Natural killer cell (primary cell): ENCODE results near the gene ISG20L2. TPM values are rescaled to one million over a fixed set of nuclear protein-coding genes. Genes with fewer than 3 reads are reported as not detected.

Experiments used
- ATAC-seq, 3 donors: fragments of 150-1000 bp in 2 of 3; fragments of 200-7000 bp in 1 of 3; cut with Tn5 transposase; 1 replicate in 1 of 3; 2 replicates in 2 of 3; pipeline ENCODE4 v1.10.0; 2021; ENCODE audit warnings: mild to moderate bottlenecking in 2 of 3, moderate library complexity in 2 of 3
- DNase-seq, 2 donors: peaks; one replicate each; pipeline versions ENCODE4 v3.0.0 to v3.0.0-alpha.2; 2013 to 2021; ENCODE audit warnings: mixed read lengths in 1 of 2
- H3K27ac ChIP-seq: one replicate; pipeline ENCODE4 v1.5.1; 2013; ENCODE audit warnings: mild to moderate bottlenecking, low read length
- H3K27me3 ChIP-seq: one replicate; pipeline ENCODE4 v1.6.1; 2013; ENCODE audit warnings: low read length; ENCODE audit not compliant: control insufficient read depth, insufficient read depth
- H3K36me3 ChIP-seq: one replicate; pipeline ENCODE4 v1.6.1; 2013; ENCODE audit warnings: low read length; ENCODE audit not compliant: control insufficient read depth, insufficient read depth
- H3K4me1 ChIP-seq: one replicate; pipeline ENCODE4 v1.6.1; 2013; ENCODE audit warnings: low read length; ENCODE audit not compliant: control insufficient read depth, insufficient read depth
- H3K4me3 ChIP-seq: one replicate; pipeline ENCODE4 v1.5.1; 2013; ENCODE audit warnings: low read length
- H3K9me3 ChIP-seq: one replicate; pipeline ENCODE4 v1.6.1; 2013; ENCODE audit warnings: low read length; ENCODE audit not compliant: control insufficient read depth, insufficient read depth
- H3K27ac Mint-ChIP-seq, 2 donors: one replicate each; pipeline ENCODE4 v1.8.0; 2022; ENCODE audit warnings: mild to moderate bottlenecking in 2 of 2, mixed read lengths in 2 of 2, moderate library complexity in 1 of 2
- H3K27me3 Mint-ChIP-seq, 2 donors: one replicate each; pipeline ENCODE4 v1.8.0; 2022; ENCODE audit warnings: low read depth in 2 of 2, mixed read lengths in 2 of 2
- H3K36me3 Mint-ChIP-seq: one replicate; pipeline ENCODE4 v1.8.0; 2022; ENCODE audit warnings: mixed read lengths
- H3K4me1 Mint-ChIP-seq, 2 donors: one replicate each; pipeline ENCODE4 v1.8.0; 2022; ENCODE audit warnings: mixed read lengths in 2 of 2
- H3K4me3 Mint-ChIP-seq: one replicate; pipeline ENCODE4 v1.8.0; 2022; ENCODE audit warnings: mild to moderate bottlenecking, moderate library complexity, mixed read lengths
- H3K9me3 Mint-ChIP-seq, 2 donors: one replicate each; pipeline ENCODE4 v1.8.0; 2022; ENCODE audit warnings: mixed read lengths in 2 of 2
- WGBS: methylation state at CpG from one replicate; pipeline ENCODE4 v1.1.7; 2013; ENCODE audit warnings: missing lambda C conversion rate; ENCODE audit not compliant: insufficient coverage; 5-methylcytosine and 5-hydroxymethylcytosine counted together
- intact Hi-C: fragments of 100-400 bp; cut with micrococcal nuclease; formaldehyde crosslinking; loops from one replicate; pipeline ENCODE4 v1.14.2; 2022
- total RNA-seq, 4 donors: library from RNA; stranded (reverse); fragments of 120-200 nt in 1 of 4; gene quantifications; one replicate each; pipeline versions ENCODE4 v1.2.3 to v1.2.4, GENCODE V29; 2013 to 2022
- TF ChIP-seq, protein P1 (sequence below): fragments of 200-600 bp; IDR thresholded peaks from one replicate; pipeline ENCODE4 v1.8.0; 2022; ENCODE audit warnings: antibody characterized with exemption

Gene ISG20L2
- total RNA-seq, 3 donors from 2014 or later (not counting 1 experiment from before 2014, with no cell fraction given), result 60.3 to 71.9 (median 68.7) TPM

DNA sequence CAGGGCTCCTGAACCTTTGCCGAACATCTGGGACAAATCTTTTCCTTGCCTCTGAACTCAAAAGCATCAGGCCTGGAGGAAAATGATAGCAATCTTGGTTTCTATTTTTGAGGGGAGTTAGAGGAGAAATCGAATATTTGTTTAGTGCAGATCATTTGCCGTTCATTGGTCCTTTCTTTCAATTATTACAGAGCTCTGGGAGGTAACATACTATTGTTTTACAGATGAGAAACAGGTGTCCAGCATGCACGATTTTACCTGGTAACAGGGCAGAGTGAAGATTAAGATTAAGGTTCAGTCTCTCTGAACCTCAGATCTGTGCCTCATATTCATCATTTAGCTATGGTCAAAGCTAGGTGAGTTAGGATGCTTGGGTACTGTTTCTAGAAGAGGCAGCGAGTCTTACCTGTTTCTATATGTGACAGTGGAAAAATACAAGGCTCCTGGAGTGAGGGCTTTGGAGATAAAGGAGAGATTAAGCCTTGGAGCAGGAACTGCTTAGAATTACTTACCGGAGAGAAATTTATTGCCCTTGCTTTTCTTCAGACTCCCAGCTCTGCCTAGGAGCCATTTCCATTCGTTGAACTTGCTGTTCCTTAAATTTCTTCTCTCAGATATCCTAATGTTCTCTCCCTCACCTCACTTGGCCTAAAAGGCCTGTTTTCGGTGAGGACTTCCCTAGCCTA is 40.2 kb upstream of the ISG20L2 start:
- Mint-ChIP-seq H3K27ac (no peak overlapping the region), H3K27me3 (no peaks in the 10 kb centered on the region), H3K9me3 (no peaks in the 10 kb centered on the region), H3K4me1 (peaks cover 47 to 53% of the 10 kb centered on the region in 2 donors), H3K36me3 (peaks cover 6% of the 10 kb centered on the region), H3K4me3 (no peak overlapping the region)
- Histone ChIP-seq H3K4me1 (peaks cover 33% of the 10 kb centered on the region), H3K36me3 (peaks cover 19% of the 10 kb centered on the region), H3K27ac (peak overlapping the region; percentile 98), H3K9me3 (no peaks in the 10 kb centered on the region), H3K4me3 (peak overlapping the region; percentile 86), H3K27me3 (no peaks in the 10 kb centered on the region)
- no peak for ATAC-seq
- TF ChIP-seq, protein P1, sequence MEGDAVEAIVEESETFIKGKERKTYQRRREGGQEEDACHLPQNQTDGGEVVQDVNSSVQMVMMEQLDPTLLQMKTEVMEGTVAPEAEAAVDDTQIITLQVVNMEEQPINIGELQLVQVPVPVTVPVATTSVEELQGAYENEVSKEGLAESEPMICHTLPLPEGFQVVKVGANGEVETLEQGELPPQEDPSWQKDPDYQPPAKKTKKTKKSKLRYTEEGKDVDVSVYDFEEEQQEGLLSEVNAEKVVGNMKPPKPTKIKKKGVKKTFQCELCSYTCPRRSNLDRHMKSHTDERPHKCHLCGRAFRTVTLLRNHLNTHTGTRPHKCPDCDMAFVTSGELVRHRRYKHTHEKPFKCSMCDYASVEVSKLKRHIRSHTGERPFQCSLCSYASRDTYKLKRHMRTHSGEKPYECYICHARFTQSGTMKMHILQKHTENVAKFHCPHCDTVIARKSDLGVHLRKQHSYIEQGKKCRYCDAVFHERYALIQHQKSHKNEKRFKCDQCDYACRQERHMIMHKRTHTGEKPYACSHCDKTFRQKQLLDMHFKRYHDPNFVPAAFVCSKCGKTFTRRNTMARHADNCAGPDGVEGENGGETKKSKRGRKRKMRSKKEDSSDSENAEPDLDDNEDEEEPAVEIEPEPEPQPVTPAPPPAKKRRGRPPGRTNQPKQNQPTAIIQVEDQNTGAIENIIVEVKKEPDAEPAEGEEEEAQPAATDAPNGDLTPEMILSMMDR, result no peak
- WGBS, result 41% methylated on average over 6 of the region's 8 CpGs
- intact Hi-C loops, result no loop called here
- no peak for DNase-seq

DNA sequence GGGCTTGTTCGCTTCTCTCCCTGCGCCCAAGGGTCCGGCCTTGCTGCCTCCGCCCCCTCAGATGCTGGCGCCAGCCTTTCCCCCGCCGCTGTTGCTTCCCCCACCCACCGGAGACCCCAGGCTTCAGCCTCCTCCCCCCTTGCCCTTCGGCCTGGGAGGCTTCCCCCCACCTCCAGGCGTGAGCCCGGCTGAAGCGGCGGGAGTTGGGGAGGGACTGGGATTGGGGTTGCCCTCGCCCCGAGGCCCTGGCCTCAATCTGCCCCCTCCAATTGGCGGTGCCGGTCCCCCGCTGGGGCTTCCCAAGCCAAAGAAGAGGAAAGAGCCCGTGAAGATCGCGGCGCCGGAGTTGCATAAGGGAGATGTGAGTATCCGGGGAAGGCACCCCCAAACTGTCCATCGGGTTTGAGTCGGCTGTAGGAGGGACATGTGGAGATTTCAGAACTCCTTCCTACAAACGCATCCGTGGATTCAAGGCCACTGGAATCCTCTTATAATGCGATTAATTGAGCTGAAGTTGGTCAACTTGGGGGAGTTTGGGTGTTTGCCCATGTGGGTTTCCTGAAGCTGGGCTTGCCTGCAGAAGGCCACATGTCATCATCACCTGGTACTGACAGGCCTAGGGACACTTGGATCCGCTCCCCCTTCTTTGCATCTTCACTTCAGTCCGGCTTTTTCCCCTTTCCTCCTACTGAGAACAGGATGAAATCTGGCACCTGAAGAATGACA is 39.5 kb upstream of the ISG20L2 start:
- Histone ChIP-seq H3K9me3 (no peaks in the 10 kb centered on the region), H3K4me3 (peak overlapping the region; percentile 86), H3K27me3 (no peaks in the 10 kb centered on the region), H3K27ac (peak overlapping the region; percentile 98), H3K4me1 (peaks cover 33% of the 10 kb centered on the region), H3K36me3 (peaks cover 14% of the 10 kb centered on the region)
- Mint-ChIP-seq H3K27ac (no peak overlapping the region), H3K36me3 (peaks cover 6% of the 10 kb centered on the region), H3K27me3 (no peaks in the 10 kb centered on the region), H3K9me3 (no peaks in the 10 kb centered on the region), H3K4me1 (peaks cover 39 to 46% of the 10 kb centered on the region in 2 donors), H3K4me3 (no peak overlapping the region)
- under 1% methylated on average over 28 of the region's 31 CpGs for WGBS
- intact Hi-C loops, result loop anchor here (1.0 kb wide), 5 partner anchors 17 to 48 kb away; partner anchors contain the start of genes HDGF, ISG20L2, METTL25B and MRPL24
- DNase-seq (peak; percentile 40 to 73), ATAC-seq (peak; percentile 0 to 5 (median 0))
- TF ChIP-seq, protein P1, result no peak

DNA sequence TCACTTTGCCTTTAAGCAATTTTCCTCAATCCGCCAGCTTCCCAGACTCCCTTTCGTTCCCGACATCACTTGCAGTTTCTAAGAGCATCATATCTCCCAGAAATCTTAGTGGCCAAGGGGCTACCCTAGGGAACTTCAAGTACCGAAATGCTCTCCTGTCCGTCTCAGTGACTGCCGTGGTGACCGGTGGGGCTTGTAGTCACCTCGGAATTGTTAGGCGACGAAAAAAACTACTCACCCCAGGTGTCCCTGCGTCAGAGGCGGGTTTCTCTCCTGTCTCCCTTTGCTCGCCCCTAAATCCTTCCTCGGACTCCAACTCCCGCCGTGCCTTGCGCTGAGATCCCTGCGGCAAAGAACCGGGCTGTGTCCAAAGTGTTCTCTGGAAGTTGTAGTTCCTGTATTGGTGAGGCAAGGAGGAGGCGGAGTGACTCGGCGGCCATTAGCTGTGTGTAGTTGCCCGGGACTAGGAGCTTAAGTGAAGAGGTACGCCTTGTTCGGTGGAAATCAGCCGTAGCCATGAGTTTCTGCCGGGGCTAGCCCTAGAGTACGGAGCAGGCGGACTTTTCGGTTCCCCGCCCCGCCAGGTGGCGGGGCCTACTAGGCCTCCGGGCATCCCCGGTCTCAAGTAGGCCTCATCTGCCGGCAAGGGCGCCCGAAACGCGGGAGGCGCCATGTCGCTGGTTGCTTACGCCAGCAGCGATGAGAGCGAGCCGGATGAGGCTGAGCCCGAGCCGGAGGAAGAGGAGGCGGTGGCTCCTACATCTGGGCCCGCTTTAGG is 38.7 kb upstream of the ISG20L2 start, which contains the start of gene PRCC:
Gene PRCC (plus strand): TSS at position 435 of the 778 bp plus-strand sequence. CDS start 237 bp downstream, at position 672.
- no peaks in the 10 kb centered on the region for H3K27me3 Mint-ChIP-seq
- Histone ChIP-seq H3K4me1 (peaks cover 33% of the 10 kb centered on the region), H3K4me3 (peak within 1 kb of the TSS; percentile 86), H3K27me3 (no peaks in the 10 kb centered on the region), H3K36me3 (peaks cover 11% of the 10 kb centered on the region), H3K9me3 (no peaks in the 10 kb centered on the region), H3K27ac (peak within 1 kb of the TSS; percentile 98)
- H3K36me3 Mint-ChIP-seq, result peaks cover 6% of the 10 kb centered on the region
- peaks cover 33 to 39% of the 10 kb centered on the region in 2 donors for H3K4me1 Mint-ChIP-seq
- TF ChIP-seq, protein P1, result no peak
- under 1% methylated on average over 50 of the region's 50 CpGs for WGBS
- intact Hi-C loops, result loop anchor here (1.0 kb wide), 5 partner anchors 16 to 49 kb away; partner anchors contain the start of genes HDGF, ISG20L2, METTL25B and MRPL24
- DNase-seq (peak; percentile 94 to 99), ATAC-seq (peak; percentile 91 to 98 (median 93))
- H3K9me3 Mint-ChIP-seq, result no peaks in the 10 kb centered on the region
- no peak within 1 kb of the TSS for H3K4me3 Mint-ChIP-seq
- H3K27ac Mint-ChIP-seq, result no peak within 1 kb of the TSS
